Lower leg skin (tissue), 4 donors: Measurements from ENCODE around the gene F9. TPM values are rescaled to one million over a fixed set of nuclear protein-coding genes. Genes with fewer than 3 reads are reported as not detected.

Experiments used
- DNase-seq, 2 donors: peaks; one replicate each; pipeline ENCODE4 v3.0.0-alpha.2; 2019; ENCODE audit warnings: low spot score in 2 of 2
- H3K4me3 ChIP-seq: fragments of 200-600 bp; sonication (generic); 2 replicates; pipeline ENCODE4 v1.5.1; 2017; ENCODE audit warnings: mild to moderate bottlenecking, low read depth; ENCODE audit not compliant: poor library complexity, severe bottlenecking
- POLR2A ChIP-seq, 2 donors: fragments of 450-650 bp; IDR thresholded peaks; one replicate each; pipeline ENCODE4 v1.6.1; 2016 to 2017; ENCODE audit warnings: antibody characterized with exemption in 2 of 2, mild to moderate bottlenecking in 1 of 2, moderate library complexity in 1 of 2
- WGBS, 2 donors: methylation state at CpG; one replicate each; pipeline ENCODE4 v1.1.5; 2018; 5-methylcytosine and 5-hydroxymethylcytosine counted together
- intact Hi-C: fragments of 100-400 bp; cut with DNase I; formaldehyde crosslinking; loops from one replicate; pipeline ENCODE4 v1.15.0; 2023; ENCODE audit warnings: low total_unique reads
- total RNA-seq, 4 donors: library from RNA; depleted of rRNA; stranded (reverse); fragments of >200 nt; gene quantifications; one replicate each; pipeline ENCODE4 v1.1.0, GENCODE V29; 2016
- TF ChIP-seq, protein P1 (sequence below), 3 donors: fragments of 450-650 bp; IDR thresholded peaks; one replicate each; pipeline ENCODE4 v1.5.1; 2016; ENCODE audit warnings: antibody characterized with exemption in 3 of 3, mild to moderate bottlenecking in 3 of 3, moderate library complexity in 2 of 3

Gene F9
- total RNA-seq, 4 donors from 2014 or later, result not detected

DNA sequence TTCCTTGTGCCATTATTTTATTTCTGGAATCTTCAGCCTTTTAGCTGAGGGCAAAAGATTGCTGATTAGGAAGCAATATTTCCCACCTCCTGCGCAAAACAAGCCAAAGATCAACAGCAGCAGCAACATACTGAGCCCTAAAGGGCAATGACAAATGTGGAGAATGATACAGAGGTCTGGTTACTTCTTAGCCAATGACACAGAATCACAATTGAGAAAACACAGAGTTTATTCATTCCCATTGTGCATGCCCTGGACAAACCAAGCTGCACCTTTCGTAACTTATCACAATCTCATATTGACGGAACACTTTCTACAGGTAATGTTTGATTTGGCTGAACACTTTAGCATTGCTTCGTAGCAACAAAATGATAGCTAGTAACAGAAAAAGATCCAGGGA is 13.4 kb downstream of the F9 start:
- intact Hi-C loops, result no loop called here
- no peak overlapping the region for H3K4me3 ChIP-seq
- 88 to 93% methylated on average over 4 of the region's 4 CpGs for WGBS, 2 donors
- no peak for DNase-seq
- no peak for TF ChIP-seq POLR2A (IDR thresholded peaks at IDR 0.05)
- TF ChIP-seq, protein P1, sequence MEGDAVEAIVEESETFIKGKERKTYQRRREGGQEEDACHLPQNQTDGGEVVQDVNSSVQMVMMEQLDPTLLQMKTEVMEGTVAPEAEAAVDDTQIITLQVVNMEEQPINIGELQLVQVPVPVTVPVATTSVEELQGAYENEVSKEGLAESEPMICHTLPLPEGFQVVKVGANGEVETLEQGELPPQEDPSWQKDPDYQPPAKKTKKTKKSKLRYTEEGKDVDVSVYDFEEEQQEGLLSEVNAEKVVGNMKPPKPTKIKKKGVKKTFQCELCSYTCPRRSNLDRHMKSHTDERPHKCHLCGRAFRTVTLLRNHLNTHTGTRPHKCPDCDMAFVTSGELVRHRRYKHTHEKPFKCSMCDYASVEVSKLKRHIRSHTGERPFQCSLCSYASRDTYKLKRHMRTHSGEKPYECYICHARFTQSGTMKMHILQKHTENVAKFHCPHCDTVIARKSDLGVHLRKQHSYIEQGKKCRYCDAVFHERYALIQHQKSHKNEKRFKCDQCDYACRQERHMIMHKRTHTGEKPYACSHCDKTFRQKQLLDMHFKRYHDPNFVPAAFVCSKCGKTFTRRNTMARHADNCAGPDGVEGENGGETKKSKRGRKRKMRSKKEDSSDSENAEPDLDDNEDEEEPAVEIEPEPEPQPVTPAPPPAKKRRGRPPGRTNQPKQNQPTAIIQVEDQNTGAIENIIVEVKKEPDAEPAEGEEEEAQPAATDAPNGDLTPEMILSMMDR (IDR thresholded peaks at IDR 0.05), result no peak

DNA sequence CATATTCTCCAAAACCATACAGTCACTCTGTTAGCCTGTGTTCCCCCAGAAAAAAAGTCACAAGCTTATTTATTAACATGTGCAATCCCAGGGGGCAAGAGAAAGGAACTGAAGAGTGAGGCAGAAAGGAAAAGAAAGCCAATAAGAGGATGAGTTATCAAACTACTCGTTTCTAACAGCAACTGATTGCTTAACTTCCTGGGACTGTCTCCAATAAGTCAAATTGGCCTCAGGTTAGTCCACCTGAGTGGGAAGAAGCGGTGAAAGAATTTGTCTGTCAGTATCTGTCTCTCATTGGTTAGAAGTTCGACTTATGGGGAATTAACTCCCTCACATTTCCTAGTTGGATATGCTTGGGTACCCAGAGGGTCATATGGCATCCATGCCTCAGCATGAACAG is 14.1 kb downstream of the F9 start:
- 39 to 49% methylated on average over 3 of the region's 3 CpGs for WGBS, 2 donors
- intact Hi-C loops, result no loop called here

DNA sequence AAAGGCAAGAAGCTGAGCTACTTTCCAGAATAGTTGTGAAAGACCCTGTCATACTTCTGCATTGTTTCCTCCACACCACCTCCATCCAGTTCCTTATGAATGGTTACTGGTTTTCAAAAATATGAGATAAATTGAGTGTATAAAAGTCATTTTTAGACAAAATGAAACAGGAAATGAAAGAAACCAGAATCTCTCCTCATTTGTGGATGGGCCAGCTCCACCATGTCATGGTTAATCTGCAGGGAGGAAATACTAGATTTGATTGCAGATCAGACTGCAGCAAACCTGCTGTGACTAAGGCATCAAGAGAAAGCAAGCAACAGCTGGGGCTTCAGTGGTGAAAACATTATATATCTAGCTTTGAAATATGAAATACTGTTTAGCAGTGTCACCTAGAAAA is 23.8 kb downstream of the F9 start:
- intact Hi-C loops, result no loop called here
- H3K4me3 ChIP-seq, result no peak overlapping the region
- TF ChIP-seq POLR2A (IDR thresholded peaks at IDR 0.05), result no peak
- TF ChIP-seq, protein P1 (IDR thresholded peaks at IDR 0.05), result no peak
- DNase-seq, result no peak

More for the DNA sequence above, 14.1 kb downstream of the F9 start:
- no peak overlapping the region for H3K4me3 ChIP-seq
- no peak for DNase-seq
- TF ChIP-seq, protein P1 (IDR thresholded peaks at IDR 0.05), result no peak
- TF ChIP-seq POLR2A (IDR thresholded peaks at IDR 0.05), result no peak

DNA sequence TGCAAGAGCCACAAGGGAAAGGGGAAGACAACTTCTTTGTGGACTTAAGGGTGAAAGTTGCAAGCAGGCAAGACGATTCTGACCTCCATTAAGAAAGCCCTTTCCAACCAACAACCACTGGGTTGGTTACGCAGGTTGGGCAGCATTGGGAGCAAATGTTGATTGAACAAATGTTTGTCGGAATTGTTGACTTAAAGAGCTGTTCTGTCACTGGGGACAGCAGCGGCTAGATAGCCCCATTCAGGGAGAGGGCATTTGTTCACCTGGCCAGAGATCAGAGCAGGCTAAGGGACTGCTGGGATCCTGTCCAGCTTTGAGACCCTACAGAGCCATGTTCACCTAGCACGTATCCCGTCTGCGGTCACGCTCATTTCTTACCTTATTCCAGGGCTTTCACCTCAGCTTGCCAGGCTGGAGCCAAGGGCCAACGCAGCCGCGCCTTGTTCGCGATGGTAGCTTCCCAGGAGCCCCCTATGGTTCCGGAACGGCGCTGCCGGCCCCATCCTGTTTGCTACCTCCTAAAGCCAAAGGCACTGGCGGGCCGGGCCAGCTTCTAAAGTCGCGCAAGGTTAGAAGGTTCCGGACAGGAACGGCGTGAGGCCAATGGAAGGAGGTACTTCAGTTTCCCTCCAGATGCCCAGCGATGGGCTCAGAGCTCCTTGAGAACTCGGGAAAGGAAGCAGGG is 24.6 kb downstream of the F9 start:
- intact Hi-C loops, result no loop called here
- no peak overlapping the region for H3K4me3 ChIP-seq
- WGBS, 2 donors, result 72 to 94% methylated on average over 26 of the region's 26 CpGs
- no peak for TF ChIP-seq POLR2A (IDR thresholded peaks at IDR 0.05)
- TF ChIP-seq, protein P1 (IDR thresholded peaks at IDR 0.05), result no peak
- DNase-seq, result no peak

DNA sequence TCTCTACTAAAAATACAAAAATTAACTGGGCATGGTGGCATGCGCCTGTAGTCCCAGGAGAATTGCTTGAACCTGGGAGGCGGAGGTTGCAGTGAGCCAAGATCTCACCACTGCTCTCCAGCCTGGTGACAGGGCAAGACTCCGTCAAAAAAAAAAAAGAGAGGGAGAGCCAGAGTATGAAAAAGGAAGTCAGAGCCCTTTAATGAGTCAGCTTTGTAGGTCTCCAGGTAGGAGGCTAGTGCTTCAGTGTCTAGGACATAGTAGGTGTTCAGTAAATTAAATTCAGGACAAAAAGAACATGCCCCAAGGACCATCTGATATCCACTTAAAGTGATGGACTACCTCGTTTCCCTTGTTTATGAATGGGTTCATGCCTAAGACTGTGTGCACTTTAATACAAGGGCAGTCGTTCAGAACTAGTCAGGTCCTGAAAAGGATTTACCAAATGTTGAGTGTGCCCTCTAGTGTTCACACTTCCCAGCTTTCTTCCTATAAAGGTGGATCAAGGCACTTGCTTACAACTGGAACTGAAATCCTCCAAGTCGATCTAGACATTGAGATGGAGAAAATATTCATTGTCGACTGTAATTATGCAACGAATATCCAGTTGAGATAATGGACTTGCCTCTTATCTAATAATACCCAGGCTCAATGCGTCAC is 29.0 kb downstream of the F9 start:
- TF ChIP-seq, protein P1 (IDR thresholded peaks at IDR 0.05), result no peak
- no peak for TF ChIP-seq POLR2A (IDR thresholded peaks at IDR 0.05)
- DNase-seq, result peak in 1 of 2 donors; percentile 18
- intact Hi-C loops, result no loop called here
- WGBS, 2 donors, result 15 to 28% methylated on average over 8 to 9 of the region's 9 CpGs
- H3K4me3 ChIP-seq, result no peak overlapping the region
